Panc1 (cell line): ENCODE measurements around the gene CD55. TPM values are rescaled to one million over a fixed set of nuclear protein-coding genes. Genes with fewer than 3 reads are reported as not detected.
A peak's percentile ranks its signal among the peaks of the same experiment; 100 is the strongest.

Experiments
- ATAC-seq: fragments of 200-7000 bp; cut with Tn5 transposase; 2 replicates; pipeline ENCODE4 v1.9.1; 2020; ENCODE audit warnings: mild to moderate bottlenecking, moderate library complexity
- BruUV-seq: library from RNA; stranded (reverse); fragments of 400-500 nt; replicated peaks from 2 replicates; lab custom pipeline; 2021; lab: Mats Ljungman, UMichigan
- CTCF ChIA-PET: fragments of 300-600 bp; sonication (Branson Sonifier 250); formaldehyde crosslinking; loops from one replicate; lab custom pipeline; 2022; ENCODE audit warnings: antibody characterized with exemption; lab: Charles Lee
- POLR2A ChIA-PET: fragments of 300-600 bp; sonication (Branson Sonifier 250); formaldehyde crosslinking; loops from one replicate; lab custom pipeline; 2022; ENCODE audit warnings: antibody characterized with exemption; lab: Charles Lee
- DNase-seq: peaks from one replicate; pipeline ENCODE4 v3.0.0-alpha.2; 2010; ENCODE audit warnings: low read depth, low spot score
- H3K27ac ChIP-seq: 2 replicates; pipeline ENCODE4 v1.5.1; 2011; ENCODE audit warnings: mild to moderate bottlenecking, low read length, inconsistent platforms
- H3K27me3 ChIP-seq: fragments of 200-500 bp; sonication (Bioruptor generic); 2 replicates; pipeline ENCODE4 v1.6.0; 2014; ENCODE audit warnings: low read length, inconsistent platforms; ENCODE audit not compliant: control insufficient read depth, insufficient read depth
- H3K36me3 ChIP-seq: fragments of 200-500 bp; sonication (Bioruptor generic); 2 replicates; pipeline ENCODE4 v1.5.1; 2014; ENCODE audit warnings: inconsistent platforms, mild to moderate bottlenecking, low read length, moderate library complexity; ENCODE audit not compliant: control insufficient read depth, insufficient read depth
- H3K4me1 ChIP-seq: 2 replicates; pipeline ENCODE4 v1.5.1; 2011; ENCODE audit warnings: inconsistent platforms, mild to moderate bottlenecking, low read length, moderate library complexity; ENCODE audit not compliant: control insufficient read depth, insufficient read depth
- H3K4me3 ChIP-seq, 2 experiments: 2 replicates each; pipeline ENCODE4 v1.5.1; 2011 to 2012; ENCODE audit warnings: low read depth in 2 of 2, low read length in 2 of 2, mild to moderate bottlenecking in 2 of 2, inconsistent platforms in 1 of 2, moderate library complexity in 1 of 2
- H3K9me3 ChIP-seq: fragments of 200-500 bp; sonication (Bioruptor generic); 2 replicates; pipeline ENCODE4 v1.5.1; 2014; ENCODE audit warnings: low read depth, mild to moderate bottlenecking, inconsistent platforms, low read length, moderate library complexity; ENCODE audit not compliant: control insufficient read depth, insufficient read depth
- CTCF ChIP-seq: fragments of 450-650 bp; IDR thresholded peaks from 2 replicates; pipeline ENCODE4 v1.5.1; 2017; ENCODE audit warnings: mild to moderate bottlenecking
- POLR2AphosphoS5 ChIP-seq: IDR thresholded peaks from 2 replicates; pipeline ENCODE4 v1.6.1; 2012; ENCODE audit warnings: mild to moderate bottlenecking, low read depth, low read length, moderate library complexity
- SIN3A ChIP-seq: IDR thresholded peaks from 2 replicates; pipeline ENCODE4 v1.6.1; 2012; ENCODE audit warnings: low read depth, mild to moderate bottlenecking, low read length, moderate library complexity, borderline replicate concordance; ENCODE audit not compliant: insufficient read depth
- TCF7L2 ChIP-seq: IDR thresholded peaks from 2 replicates; pipeline ENCODE4 v1.6.1; 2011; ENCODE audit warnings: mild to moderate bottlenecking, low read depth, low read length, inconsistent platforms
- in situ Hi-C: cut with HindIII; loops from 2 replicates; pipeline ENCODE4 v1.10.0; 2016; ENCODE audit warnings: low sequenced_read_pairs, low pct_unique_long_range_greater_than_20kb
- intact Hi-C: fragments of 100-400 bp; cut with micrococcal nuclease; formaldehyde crosslinking; loops from one replicate; pipeline ENCODE4 v1.10.0; 2022; ENCODE audit not compliant: unreplicated experiment
- total RNA-seq: library from RNA; stranded (reverse); gene quantifications from one replicate; pipeline ENCODE4 v1.2.1, GENCODE V29; 2021; ENCODE audit not compliant: unreplicated experiment
- TF ChIP-seq, protein P1 (sequence below), 2 experiments: IDR thresholded peaks; 2 replicates each; pipeline ENCODE4 v1.6.1; 2011 to 2012; ENCODE audit warnings: low read depth in 2 of 2, control low read depth in 1 of 2, low read length in 1 of 2, mild to moderate bottlenecking in 1 of 2, moderate library complexity in 1 of 2; ENCODE audit not compliant: insufficient read depth in 1 of 2

CD55 gene
- total RNA-seq, 1 experiment from 2014 or later, result 12.1 TPM

GRCh38 chr1:207304710-207305488 is 16.6 kb upstream of the CD55 start:
- in situ Hi-C loops, result no loop called here

GRCh38 chr1:207305489-207305873 is 16.0 kb upstream of the CD55 start:
- ChIA-PET CTCF (no interaction called here), POLR2A (no interaction called here)
- Histone ChIP-seq H3K27ac (no peak overlapping the region; the same call in 1 of the 2 replicates), H3K36me3 (no peaks in the 10 kb centered on the region; the same call in 1 of the 2 replicates), H3K9me3 (peaks cover 5% of the 10 kb centered on the region; the same call in 1 of the 2 replicates), H3K4me1 (peaks cover 11% of the 10 kb centered on the region), H3K27me3 (no peaks in the 10 kb centered on the region), H3K4me3 (no peak overlapping the region)
- TF ChIP-seq POLR2AphosphoS5, result no peak
- TF ChIP-seq CTCF, result no peak
- no peak for TF ChIP-seq SIN3A
- TF ChIP-seq, protein P1, sequence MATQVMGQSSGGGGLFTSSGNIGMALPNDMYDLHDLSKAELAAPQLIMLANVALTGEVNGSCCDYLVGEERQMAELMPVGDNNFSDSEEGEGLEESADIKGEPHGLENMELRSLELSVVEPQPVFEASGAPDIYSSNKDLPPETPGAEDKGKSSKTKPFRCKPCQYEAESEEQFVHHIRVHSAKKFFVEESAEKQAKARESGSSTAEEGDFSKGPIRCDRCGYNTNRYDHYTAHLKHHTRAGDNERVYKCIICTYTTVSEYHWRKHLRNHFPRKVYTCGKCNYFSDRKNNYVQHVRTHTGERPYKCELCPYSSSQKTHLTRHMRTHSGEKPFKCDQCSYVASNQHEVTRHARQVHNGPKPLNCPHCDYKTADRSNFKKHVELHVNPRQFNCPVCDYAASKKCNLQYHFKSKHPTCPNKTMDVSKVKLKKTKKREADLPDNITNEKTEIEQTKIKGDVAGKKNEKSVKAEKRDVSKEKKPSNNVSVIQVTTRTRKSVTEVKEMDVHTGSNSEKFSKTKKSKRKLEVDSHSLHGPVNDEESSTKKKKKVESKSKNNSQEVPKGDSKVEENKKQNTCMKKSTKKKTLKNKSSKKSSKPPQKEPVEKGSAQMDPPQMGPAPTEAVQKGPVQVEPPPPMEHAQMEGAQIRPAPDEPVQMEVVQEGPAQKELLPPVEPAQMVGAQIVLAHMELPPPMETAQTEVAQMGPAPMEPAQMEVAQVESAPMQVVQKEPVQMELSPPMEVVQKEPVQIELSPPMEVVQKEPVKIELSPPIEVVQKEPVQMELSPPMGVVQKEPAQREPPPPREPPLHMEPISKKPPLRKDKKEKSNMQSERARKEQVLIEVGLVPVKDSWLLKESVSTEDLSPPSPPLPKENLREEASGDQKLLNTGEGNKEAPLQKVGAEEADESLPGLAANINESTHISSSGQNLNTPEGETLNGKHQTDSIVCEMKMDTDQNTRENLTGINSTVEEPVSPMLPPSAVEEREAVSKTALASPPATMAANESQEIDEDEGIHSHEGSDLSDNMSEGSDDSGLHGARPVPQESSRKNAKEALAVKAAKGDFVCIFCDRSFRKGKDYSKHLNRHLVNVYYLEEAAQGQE (IDR thresholded peaks at IDR 0.05; ENCODE audit: insufficient read depth in 1 of 2, low read depth in 2 of 2, low read length in 1 of 2), result no peak
- no peak for TF ChIP-seq TCF7L2
- ATAC-seq (no peak), DNase-seq (no peak)
- no TSS peak for BruUV-seq
- in situ Hi-C loops, result no loop called here
- intact Hi-C loops, result no loop called here

More at GRCh38 chr1:207304710-207305488, 16.6 kb upstream of the CD55 start:
- BruUV-seq, result no TSS peak
- ChIA-PET POLR2A (no interaction called here), CTCF (no interaction called here)
- peak; percentile 60 for DNase-seq
- H3K4me3 ChIP-seq, result no peak overlapping the region
- peaks cover 5% of the 10 kb centered on the region; the same call in 1 of the 2 replicates for H3K9me3 ChIP-seq
- peak; percentile 88 for ATAC-seq
- H3K27ac ChIP-seq, result no peak overlapping the region
- intact Hi-C loops, result no loop called here
- no peak for TF ChIP-seq POLR2AphosphoS5
- H3K27me3 ChIP-seq, result no peaks in the 10 kb centered on the region
- H3K4me1 ChIP-seq, result peaks cover 6% of the 10 kb centered on the region
- H3K36me3 ChIP-seq, result no peaks in the 10 kb centered on the region; the same call in 1 of the 2 replicates

DNA sequence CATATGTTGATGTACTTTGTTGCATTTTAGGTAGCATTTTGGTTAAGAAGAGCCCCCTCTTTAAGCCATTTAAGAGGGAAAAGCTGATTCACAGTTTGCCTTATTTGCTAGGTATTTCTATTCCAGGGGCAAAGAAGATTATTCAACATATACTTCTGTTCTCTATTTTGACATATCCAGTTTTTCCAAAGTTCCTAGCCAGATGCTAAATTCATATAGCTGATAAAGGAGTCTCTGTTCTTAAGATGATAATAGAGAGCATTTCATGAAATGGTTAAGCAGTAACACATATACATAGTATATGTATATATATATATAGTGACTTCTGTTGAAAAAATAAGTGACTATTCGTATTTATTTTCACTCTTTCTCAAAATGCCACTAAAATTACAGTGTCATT is 15.5 kb upstream of the CD55 start:
- peaks cover 11% of the 10 kb centered on the region for H3K4me1 ChIP-seq
- TF ChIP-seq TCF7L2, result no peak
- TF ChIP-seq SIN3A, result no peak
- TF ChIP-seq, protein P1 (IDR thresholded peaks at IDR 0.05; ENCODE audit: insufficient read depth in 1 of 2, low read depth in 2 of 2, low read length in 1 of 2), result no peak
- no peak for TF ChIP-seq CTCF
- TF ChIP-seq POLR2AphosphoS5, result no peak
- ChIA-PET POLR2A (no interaction called here), CTCF (no interaction called here)
- no peaks in the 10 kb centered on the region for H3K27me3 ChIP-seq
- no peak overlapping the region for H3K4me3 ChIP-seq
- no peak overlapping the region for H3K27ac ChIP-seq
- in situ Hi-C loops (no loop called here), intact Hi-C loops (no loop called here)
- ATAC-seq (no peak), DNase-seq (no peak)
- BruUV-seq, result no TSS peak
- H3K36me3 ChIP-seq, result no peaks in the 10 kb centered on the region; the same call in 1 of the 2 replicates
- peaks cover 5% of the 10 kb centered on the region; the same call in 1 of the 2 replicates for H3K9me3 ChIP-seq
